GM18499 (cell line): ENCODE measurements around the gene SIPA1L3.

Experiments
- ATAC-seq: cut with Tn5 transposase; IDR thresholded peaks from one replicate; pipeline ENCODE4 v1.9.1; 2021; ENCODE audit warnings: moderate number of reproducible peaks; ENCODE audit not compliant: insufficient read depth, unreplicated experiment

Gene SIPA1L3

GRCh38 chr19:38245826-38246498 is 339.0 kb downstream of the SIPA1L3 start:
- no peak for ATAC-seq

- no peak for ATAC-seq
Measured at GRCh38 chr19:38247126-38247525, 340.1 kb downstream of the SIPA1L3 start.

- ATAC-seq, result no peak
Measured at GRCh38 chr19:38247734-38248268, 340.8 kb downstream of the SIPA1L3 start.

- no peak for ATAC-seq
Measured at GRCh38 chr19:38248421-38248820, 341.4 kb downstream of the SIPA1L3 start.

- ATAC-seq, result no peak
Measured at GRCh38 chr19:38250428-38250820, 343.4 kb downstream of the SIPA1L3 start.

- no peak for ATAC-seq
Measured at GRCh38 chr19:38250821-38251563, 344.0 kb downstream of the SIPA1L3 start.

GRCh38 chr19:38251564-38252051 is 344.6 kb downstream of the SIPA1L3 start:
- no peak for ATAC-seq

GRCh38 chr19:38252385-38252784 is 345.4 kb downstream of the SIPA1L3 start:
- no peak for ATAC-seq

- no peak for ATAC-seq
Measured at GRCh38 chr19:38252941-38253691, 346.1 kb downstream of the SIPA1L3 start.

GRCh38 chr19:38253788-38254187 is 346.8 kb downstream of the SIPA1L3 start:
- no peak for ATAC-seq

GRCh38 chr19:38255383-38256014 is 348.5 kb downstream of the SIPA1L3 start:
- ATAC-seq, result no peak
